MM.1S (cell line): ENCODE data around the gene SMARCAD1.

ENCODE experiments used
- DNase-seq: peaks from one replicate; pipeline ENCODE4 v3.0.0-alpha.2; 2015
- H2AFZ ChIP-seq: fragments of 300-600 bp; sonication (generic); 2 replicates; pipeline ENCODE4 v1.6.0; 2016; ENCODE audit warnings: antibody characterized with exemption, low read length
- H3F3A ChIP-seq: fragments of 300-600 bp; sonication (generic); 2 replicates; pipeline ENCODE4 v1.6.1; 2016; ENCODE audit warnings: mild to moderate bottlenecking, antibody characterized with exemption, low read length, moderate library complexity, mixed read lengths; ENCODE audit not compliant: insufficient read depth
- H3K27ac ChIP-seq: fragments of 300-600 bp; sonication (generic); 2 replicates; pipeline ENCODE4 v1.5.1; 2016; ENCODE audit warnings: mild to moderate bottlenecking, low read length
- H3K27me3 ChIP-seq: fragments of 300-600 bp; sonication (generic); replicated peaks from 2 replicates; pipeline ENCODE4 v1.6.0; 2016; ENCODE audit warnings: low read length; ENCODE audit not compliant: insufficient read depth
- H3K36me3 ChIP-seq: fragments of 300-600 bp; sonication (generic); replicated peaks from 2 replicates; pipeline ENCODE4 v1.6.1; 2016; ENCODE audit warnings: mild to moderate bottlenecking, low read length, mixed read lengths; ENCODE audit not compliant: insufficient read depth
- H3K4me1 ChIP-seq: fragments of 300-600 bp; sonication (generic); 2 replicates; pipeline ENCODE4 v1.6.1; 2016; ENCODE audit warnings: low read length, mixed read lengths
- H3K4me2 ChIP-seq: fragments of 300-600 bp; sonication (generic); 2 replicates; pipeline ENCODE4 v1.6.0; 2016; ENCODE audit warnings: low read depth, low read length
- H3K4me3 ChIP-seq: fragments of 300-600 bp; sonication (generic); 2 replicates; pipeline ENCODE4 v1.5.1; 2016; ENCODE audit warnings: low read length, mixed read lengths
- H3K79me2 ChIP-seq: fragments of 300-600 bp; sonication (generic); 2 replicates; pipeline ENCODE4 v1.6.1; 2016; ENCODE audit warnings: mixed run types, low read length, mixed read lengths
- H3K9ac ChIP-seq: fragments of 300-600 bp; sonication (generic); 2 replicates; pipeline ENCODE4 v1.6.1; 2016; ENCODE audit warnings: low read length, mixed read lengths
- H3K9me2 ChIP-seq: fragments of 300-600 bp; sonication (generic); replicated peaks from 2 replicates; pipeline ENCODE4 v1.6.1; 2016; ENCODE audit warnings: mild to moderate bottlenecking, low read length, mixed read lengths; ENCODE audit not compliant: insufficient read depth
- H3K9me3 ChIP-seq: fragments of 300-600 bp; sonication (generic); replicated peaks from 2 replicates; pipeline ENCODE4 v1.6.1; 2016; ENCODE audit warnings: mild to moderate bottlenecking, low read length, mixed read lengths; ENCODE audit not compliant: insufficient read depth
- H4K20me1 ChIP-seq: fragments of 300-600 bp; sonication (generic); 2 replicates; pipeline ENCODE4 v1.6.1; 2016; ENCODE audit warnings: mild to moderate bottlenecking, low read length, moderate library complexity, mixed read lengths; ENCODE audit not compliant: insufficient read depth
- CTCF ChIP-seq: fragments of 300-600 bp; sonication (generic); IDR thresholded peaks from 2 replicates; pipeline ENCODE4 v1.5.1; 2016; ENCODE audit warnings: antibody characterized with exemption, low read length, mixed read lengths
- EZH2 ChIP-seq: fragments of 300-600 bp; sonication (generic); optimal IDR thresholded peaks from 2 replicates; pipeline ENCODE3; 2017; ENCODE audit warnings: low read depth, mild to moderate bottlenecking, antibody characterized with exemption, low read length, mixed read lengths
- EZH2phosphoT487 ChIP-seq: fragments of 300-600 bp; sonication (generic); IDR thresholded peaks from 2 replicates; pipeline ENCODE4 v1.6.1; 2018; ENCODE audit warnings: antibody characterized with exemption, low read length

The SMARCAD1 gene

DNA sequence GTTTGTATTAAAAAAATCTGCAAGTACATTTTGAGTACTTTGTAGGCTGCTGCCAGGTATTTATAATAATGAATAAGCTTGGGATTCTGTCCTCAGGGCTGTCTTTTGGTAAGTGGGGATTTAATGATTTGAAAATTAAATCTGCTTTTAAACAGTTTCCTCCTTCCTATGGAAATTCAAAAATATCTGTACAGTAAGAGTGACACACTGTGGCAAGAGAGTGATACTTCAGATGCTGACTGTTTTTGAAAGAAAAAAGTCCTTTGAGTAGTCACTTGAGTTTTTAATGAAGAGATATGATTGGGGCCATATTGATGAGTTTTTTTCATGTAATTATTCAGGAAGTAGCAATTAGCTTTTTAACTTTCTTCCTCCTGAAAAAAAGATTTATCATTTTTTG lies 49.2 kb downstream of the SMARCAD1 start:
- no peaks in the 10 kb centered on the region for H4K20me1 ChIP-seq
- no peaks in the 10 kb centered on the region for H3K36me3 ChIP-seq
- H3K9me3 ChIP-seq, result no peaks in the 10 kb centered on the region
- H3K4me1 ChIP-seq, result no peaks in the 10 kb centered on the region
- H3K4me2 ChIP-seq, result no peak overlapping the region
- H3K4me3 ChIP-seq, result no peak overlapping the region
- H2AFZ ChIP-seq, result no peak overlapping the region
- H3K9me2 ChIP-seq, result no peaks in the 10 kb centered on the region
- H3K9ac ChIP-seq, result no peak overlapping the region
- H3K27me3 ChIP-seq, result no peaks in the 10 kb centered on the region
- no peak overlapping the region for H3K27ac ChIP-seq
- no peaks in the 10 kb centered on the region for H3F3A ChIP-seq
- TF ChIP-seq EZH2phosphoT487 (no peak), EZH2 (no peak), CTCF (no peak; the same call in 1 of the 2 replicates)
- peak; percentile 17 for DNase-seq
- H3K79me2 ChIP-seq, result no peaks in the 10 kb centered on the region

DNA sequence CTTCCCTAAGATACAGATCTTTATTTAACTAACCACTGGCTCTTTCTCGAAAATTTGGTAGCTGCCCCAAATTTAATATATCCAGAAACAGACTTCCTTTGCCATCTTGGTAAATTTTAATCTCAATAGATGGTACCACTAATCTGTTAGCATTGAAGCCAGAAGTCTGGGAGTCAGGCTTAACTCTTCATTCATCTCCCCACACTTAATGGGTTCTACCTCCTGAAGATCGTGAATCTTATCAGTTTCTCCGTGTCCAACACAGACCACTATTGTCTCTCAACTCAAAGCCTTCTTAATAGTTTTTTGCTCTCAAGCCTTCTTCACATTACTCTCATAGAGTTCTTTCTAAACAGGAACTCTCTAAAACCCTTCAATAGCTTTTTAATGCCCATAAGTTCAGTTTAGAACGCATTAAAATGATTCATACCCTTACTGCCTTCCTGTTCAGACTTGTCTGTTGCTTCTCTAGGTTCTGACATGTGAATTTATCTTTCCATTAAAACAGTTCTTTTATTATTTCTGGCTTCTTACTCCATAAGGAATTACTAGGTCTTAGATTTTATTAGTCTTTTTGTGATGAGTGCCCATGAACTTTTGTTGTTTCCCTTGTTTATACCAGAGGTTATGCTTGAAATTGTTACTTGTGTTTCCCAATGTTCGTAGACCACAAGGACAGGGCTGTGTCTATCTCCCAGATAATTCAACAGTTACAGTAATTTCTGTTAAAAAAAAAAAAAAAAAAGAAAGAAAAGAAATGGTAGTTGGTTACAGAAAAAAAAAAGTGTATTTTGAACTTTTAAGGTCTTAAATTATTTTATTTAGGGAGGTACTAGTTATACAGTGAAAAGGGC lies 54.7 kb downstream of the SMARCAD1 start:
- Histone ChIP-seq H3K36me3 (no peaks in the 10 kb centered on the region), H4K20me1 (no peaks in the 10 kb centered on the region), H3K79me2 (no peaks in the 10 kb centered on the region), H3K4me3 (no peak overlapping the region), H3K9ac (no peak overlapping the region), H3K27ac (no peak overlapping the region), H3F3A (no peaks in the 10 kb centered on the region), H3K9me3 (no peaks in the 10 kb centered on the region), H2AFZ (no peak overlapping the region), H3K9me2 (no peaks in the 10 kb centered on the region), H3K27me3 (no peaks in the 10 kb centered on the region), H3K4me1 (no peaks in the 10 kb centered on the region), H3K4me2 (no peak overlapping the region)
- TF ChIP-seq EZH2phosphoT487, result no peak
- TF ChIP-seq CTCF, result no peak
- TF ChIP-seq EZH2, result no peak
- DNase-seq, result no peak

- Histone ChIP-seq H3K4me1 (no peaks in the 10 kb centered on the region), H3K9ac (no peak overlapping the region), H3K79me2 (no peaks in the 10 kb centered on the region)
Measured at GRCh38 chr4:94267037-94267436, 59.4 kb downstream of the SMARCAD1 start.

More at GRCh38 chr4:94267037-94267436, 59.4 kb downstream of the SMARCAD1 start:
- Histone ChIP-seq H3K9me3 (no peaks in the 10 kb centered on the region), H3K27me3 (no peaks in the 10 kb centered on the region), H3K9me2 (no peaks in the 10 kb centered on the region), H4K20me1 (no peaks in the 10 kb centered on the region), H3K4me3 (no peak overlapping the region), H2AFZ (no peak overlapping the region), H3K36me3 (no peaks in the 10 kb centered on the region), H3K27ac (no peak overlapping the region), H3F3A (no peaks in the 10 kb centered on the region), H3K4me2 (no peak overlapping the region)
- TF ChIP-seq EZH2phosphoT487, result no peak
- no peak for TF ChIP-seq CTCF
- no peak for TF ChIP-seq EZH2
- no peak for DNase-seq
